HepG2 (cell line): Measurements from ENCODE around the gene HRH3. TPM values are rescaled to one million over a fixed set of nuclear protein-coding genes. Genes with fewer than 3 reads are reported as not detected.

Source experiments
- BCL6 ChIP-seq: IDR thresholded peaks from 2 replicates; pipeline ENCODE4 v1.6.1; 2016; ENCODE audit warnings: missing genetic modification reagents, missing compliant biosample characterization
- BRCA1 ChIP-seq: sonication (generic); formaldehyde crosslinking; IDR thresholded peaks from 2 replicates; pipeline ENCODE4 v1.4.0; 2020; ENCODE audit warnings: missing genetic modification reagents
- MIER3 ChIP-seq: IDR thresholded peaks from 2 replicates; pipeline ENCODE4 v1.6.1; 2016; ENCODE audit warnings: missing compliant biosample characterization, borderline replicate concordance
- NFKBIZ ChIP-seq: IDR thresholded peaks from 2 replicates; pipeline ENCODE4 v1.6.1; 2018; ENCODE audit warnings: missing genetic modification reagents, missing compliant biosample characterization
- NFRKB ChIP-seq: fragments of 450-650 bp; IDR thresholded peaks from 2 replicates; pipeline ENCODE4 v1.6.1; 2017
- POLR2A ChIP-seq, 2 experiments: IDR thresholded peaks; 2 replicates each; pipeline ENCODE4 v1.6.1; 2011; ENCODE audit warnings: low read depth in 2 of 2, low read length in 2 of 2, mild to moderate bottlenecking in 1 of 2, moderate library complexity in 1 of 2; ENCODE audit not compliant: insufficient read depth in 1 of 2
- REPIN1 ChIP-seq: sonication (generic); formaldehyde crosslinking; IDR thresholded peaks from 2 replicates; pipeline ENCODE4 v1.8.0; 2022; ENCODE audit warnings: missing genetic modification reagents, low read depth, mild to moderate bottlenecking, borderline replicate concordance
- RNF2 ChIP-seq: fragments of 450-650 bp; conservative IDR thresholded peaks from 2 replicates; pipeline ENCODE4 v1.6.1; 2016; ENCODE audit warnings: low read depth
- SP4 ChIP-seq: sonication (generic); formaldehyde crosslinking; IDR thresholded peaks from 2 replicates; pipeline ENCODE4 v1.8.1; 2023; ENCODE audit warnings: mild to moderate bottlenecking, missing genetic modification reagents
- TAF15 ChIP-seq: fragments of 200-400 bp; formaldehyde crosslinking; IDR thresholded peaks from one replicate; pipeline ENCODE4 v1.6.1; 2018; ENCODE audit warnings: mild to moderate bottlenecking, low read depth, low read length; ENCODE audit not compliant: poor library complexity, severe bottlenecking
- TMF1 ChIP-seq: sonication (generic); formaldehyde crosslinking; IDR thresholded peaks from 2 replicates; pipeline ENCODE4 v1.8.1; 2022; ENCODE audit warnings: low read depth, missing genetic modification reagents
- ZNF10 ChIP-seq: sonication (generic); formaldehyde crosslinking; IDR thresholded peaks from 2 replicates; pipeline ENCODE4 v1.4.0; 2020; ENCODE audit warnings: mild to moderate bottlenecking, low read depth, missing genetic modification reagents, borderline replicate concordance
- ZNF160 ChIP-seq: sonication (generic); formaldehyde crosslinking; IDR thresholded peaks from 2 replicates; pipeline ENCODE4 v1.8.0; 2022; ENCODE audit warnings: mild to moderate bottlenecking, inconsistent platforms, missing genetic modification reagents
- ZNF30 ChIP-seq: sonication (generic); formaldehyde crosslinking; IDR thresholded peaks from 2 replicates; pipeline ENCODE4 v1.5.0; 2020; ENCODE audit warnings: mild to moderate bottlenecking, missing genetic modification reagents
- ZNF713 ChIP-seq: sonication (generic); formaldehyde crosslinking; IDR thresholded peaks from 2 replicates; pipeline ENCODE4 v1.4.0; 2020; ENCODE audit warnings: mild to moderate bottlenecking, missing genetic modification reagents
- ZSCAN22 ChIP-seq: sonication (generic); formaldehyde crosslinking; IDR thresholded peaks from 2 replicates; pipeline ENCODE4 v1.4.0; 2020; ENCODE audit warnings: mild to moderate bottlenecking, missing genetic modification reagents
- polyA plus RNA-seq, 8 experiments: library from polyadenylated mRNA; depleted of rRNA in 3 of 8; stranded (reverse) in 7 of 8; unstranded in 1 of 8; fragments of >200 nt; fragmentation: Illumina TruSeq in 4 of 8; extraction: Trizol in 4 of 8; gene quantifications; 2 replicates each; pipeline versions ENCODE4 v1.2.1 to v1.2.3, GENCODE V29; 2011 to 2016; ENCODE audit warnings: low read depth in 4 of 8, missing spikeins in 1 of 8, mixed read lengths in 1 of 8; ENCODE audit not compliant: insufficient read depth in 1 of 8
- total RNA-seq, 5 experiments: library from RNA; depleted of rRNA; stranded (reverse); fragments of >200 nt; fragmentation: Illumina TruSeq; extraction: Trizol; gene quantifications; 2 replicates each; pipeline ENCODE4 v1.2.3, GENCODE V29; 2016; ENCODE audit warnings: low read depth in 1 of 5
- TF ChIP-seq, protein P1 (sequence below): sonication (generic); formaldehyde crosslinking; IDR thresholded peaks from 2 replicates; pipeline ENCODE4 v1.4.0; 2020; ENCODE audit warnings: mild to moderate bottlenecking, missing genetic modification reagents
- TF ChIP-seq, protein P2 (sequence below): sonication (generic); formaldehyde crosslinking; IDR thresholded peaks from 2 replicates; pipeline ENCODE4 v1.5.1; 2020; ENCODE audit warnings: mild to moderate bottlenecking, moderate library complexity, missing genetic modification reagents
- TF ChIP-seq, protein P3 (sequence below): IDR thresholded peaks from 2 replicates; pipeline ENCODE4 v1.6.1; 2016; ENCODE audit warnings: mild to moderate bottlenecking
- TF ChIP-seq, protein P4 (sequence below): sonication (generic); formaldehyde crosslinking; IDR thresholded peaks from 2 replicates; pipeline ENCODE4 v1.5.0; 2020; ENCODE audit warnings: missing genetic modification reagents
- TF ChIP-seq, protein P5 (sequence below): sonication (generic); formaldehyde crosslinking; IDR thresholded peaks from 2 replicates; pipeline ENCODE4 v1.4.0; 2020; ENCODE audit warnings: mild to moderate bottlenecking, low read depth, missing genetic modification reagents

The HRH3 gene
- total and polyA plus RNA-seq, 2 of the 13 experiments (the other 11 are each of a cell fraction or from before 2014, with no cell fraction given), result 0.18 TPM; not detected in 1

DNA sequence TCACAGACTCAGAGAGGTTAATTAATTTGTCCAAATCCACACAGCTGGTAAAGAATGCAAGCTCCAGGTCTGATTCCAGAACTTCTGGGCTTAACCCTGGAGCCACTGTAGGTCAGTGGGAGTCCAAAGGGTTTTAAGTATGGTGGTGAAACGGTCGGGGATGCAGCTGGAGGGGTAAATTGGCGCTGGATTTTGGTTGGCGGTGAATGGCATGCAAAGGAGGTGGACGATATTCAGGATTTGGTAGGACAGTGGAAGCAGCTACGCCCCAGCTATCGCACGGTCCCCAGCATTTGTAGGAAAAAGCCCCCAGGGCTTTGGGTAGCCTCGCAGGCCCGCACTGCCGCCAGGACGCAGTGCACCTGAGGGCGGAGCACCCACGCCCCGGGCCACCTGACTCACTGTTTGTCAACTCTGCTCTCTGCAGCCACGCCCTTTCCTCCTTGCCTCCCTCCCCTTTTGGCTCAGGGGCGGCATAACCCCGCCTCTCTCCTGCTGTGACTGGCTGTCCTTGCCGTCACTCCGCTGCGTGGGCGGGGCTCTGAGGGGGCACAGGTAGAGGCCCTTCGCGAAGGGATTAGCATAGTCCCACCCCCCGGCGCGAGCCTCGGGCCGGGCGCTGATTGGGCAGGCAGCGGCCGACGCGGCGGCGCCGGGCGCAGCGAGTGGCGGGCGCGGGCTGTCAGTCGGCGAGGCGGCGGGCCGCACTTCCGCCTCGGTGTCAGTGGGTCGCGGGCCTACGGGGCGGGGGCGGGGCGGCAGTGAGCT lies 17.9 kb upstream of the HRH3 start, which contains the start of gene OSBPL2 (continued):
- TF ChIP-seq, protein P1, sequence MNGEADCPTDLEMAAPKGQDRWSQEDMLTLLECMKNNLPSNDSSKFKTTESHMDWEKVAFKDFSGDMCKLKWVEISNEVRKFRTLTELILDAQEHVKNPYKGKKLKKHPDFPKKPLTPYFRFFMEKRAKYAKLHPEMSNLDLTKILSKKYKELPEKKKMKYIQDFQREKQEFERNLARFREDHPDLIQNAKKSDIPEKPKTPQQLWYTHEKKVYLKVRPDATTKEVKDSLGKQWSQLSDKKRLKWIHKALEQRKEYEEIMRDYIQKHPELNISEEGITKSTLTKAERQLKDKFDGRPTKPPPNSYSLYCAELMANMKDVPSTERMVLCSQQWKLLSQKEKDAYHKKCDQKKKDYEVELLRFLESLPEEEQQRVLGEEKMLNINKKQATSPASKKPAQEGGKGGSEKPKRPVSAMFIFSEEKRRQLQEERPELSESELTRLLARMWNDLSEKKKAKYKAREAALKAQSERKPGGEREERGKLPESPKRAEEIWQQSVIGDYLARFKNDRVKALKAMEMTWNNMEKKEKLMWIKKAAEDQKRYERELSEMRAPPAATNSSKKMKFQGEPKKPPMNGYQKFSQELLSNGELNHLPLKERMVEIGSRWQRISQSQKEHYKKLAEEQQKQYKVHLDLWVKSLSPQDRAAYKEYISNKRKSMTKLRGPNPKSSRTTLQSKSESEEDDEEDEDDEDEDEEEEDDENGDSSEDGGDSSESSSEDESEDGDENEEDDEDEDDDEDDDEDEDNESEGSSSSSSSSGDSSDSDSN, result peak; percentile 13; the same call in 1 of the 2 replicates
- TF ChIP-seq SP4 (CRISPR knock-in tag) (peak; percentile 100), REPIN1 (CRISPR knock-in tag) (peak; percentile 43; the same call in 1 of the 2 replicates), TAF15 (peak; percentile 69), ZNF160 (CRISPR knock-in tag) (0 out of 2 replicates have a peak, but pooled peaks have one; percentile 59), MIER3 (CRISPR knock-in tag) (peak; percentile 80; the same call in 1 of the 2 replicates), ZNF10 (CRISPR knock-in tag) (no peak), NFRKB (no peak), TMF1 (CRISPR knock-in tag) (peak; percentile 51; the same call in 1 of the 2 replicates), POLR2A (IDR thresholded peaks at IDR 0.05; ENCODE audit: insufficient read depth in 1 of 2, low read depth in 2 of 2, low read length in 2 of 2) (peak in 1 of 2 experiments; percentile 44; a peak in 2 of 4 replicates), RNF2 (0 out of 2 replicates have a peak, but pooled peaks have one; percentile 54), BRCA1 (CRISPR knock-in tag) (0 out of 2 replicates have a peak, but pooled peaks have one; percentile 80), BCL6 (CRISPR knock-in tag) (peak; percentile 47; the same call in 1 of the 2 replicates), ZSCAN22 (CRISPR knock-in tag) (no peak), ZNF30 (no peak), NFKBIZ (CRISPR knock-in tag) (peak; percentile 65; the same call in 1 of the 2 replicates), ZNF713 (CRISPR knock-in tag) (no peak)
- TF ChIP-seq, protein P2, sequence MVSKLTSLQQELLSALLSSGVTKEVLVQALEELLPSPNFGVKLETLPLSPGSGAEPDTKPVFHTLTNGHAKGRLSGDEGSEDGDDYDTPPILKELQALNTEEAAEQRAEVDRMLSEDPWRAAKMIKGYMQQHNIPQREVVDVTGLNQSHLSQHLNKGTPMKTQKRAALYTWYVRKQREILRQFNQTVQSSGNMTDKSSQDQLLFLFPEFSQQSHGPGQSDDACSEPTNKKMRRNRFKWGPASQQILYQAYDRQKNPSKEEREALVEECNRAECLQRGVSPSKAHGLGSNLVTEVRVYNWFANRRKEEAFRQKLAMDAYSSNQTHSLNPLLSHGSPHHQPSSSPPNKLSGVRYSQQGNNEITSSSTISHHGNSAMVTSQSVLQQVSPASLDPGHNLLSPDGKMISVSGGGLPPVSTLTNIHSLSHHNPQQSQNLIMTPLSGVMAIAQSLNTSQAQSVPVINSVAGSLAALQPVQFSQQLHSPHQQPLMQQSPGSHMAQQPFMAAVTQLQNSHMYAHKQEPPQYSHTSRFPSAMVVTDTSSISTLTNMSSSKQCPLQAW, result no peak; the same call in 1 of the 2 replicates
- TF ChIP-seq, protein P3, sequence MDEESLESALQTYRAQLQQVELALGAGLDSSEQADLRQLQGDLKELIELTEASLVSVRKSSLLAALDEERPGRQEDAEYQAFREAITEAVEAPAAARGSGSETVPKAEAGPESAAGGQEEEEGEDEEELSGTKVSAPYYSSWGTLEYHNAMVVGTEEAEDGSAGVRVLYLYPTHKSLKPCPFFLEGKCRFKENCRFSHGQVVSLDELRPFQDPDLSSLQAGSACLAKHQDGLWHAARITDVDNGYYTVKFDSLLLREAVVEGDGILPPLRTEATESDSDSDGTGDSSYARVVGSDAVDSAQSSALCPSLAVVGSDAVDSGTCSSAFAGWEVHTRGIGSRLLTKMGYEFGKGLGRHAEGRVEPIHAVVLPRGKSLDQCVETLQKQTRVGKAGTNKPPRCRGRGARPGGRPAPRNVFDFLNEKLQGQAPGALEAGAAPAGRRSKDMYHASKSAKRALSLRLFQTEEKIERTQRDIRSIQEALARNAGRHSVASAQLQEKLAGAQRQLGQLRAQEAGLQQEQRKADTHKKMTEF (CRISPR knock-in tag), result peak; percentile 58
- TF ChIP-seq, protein P4, sequence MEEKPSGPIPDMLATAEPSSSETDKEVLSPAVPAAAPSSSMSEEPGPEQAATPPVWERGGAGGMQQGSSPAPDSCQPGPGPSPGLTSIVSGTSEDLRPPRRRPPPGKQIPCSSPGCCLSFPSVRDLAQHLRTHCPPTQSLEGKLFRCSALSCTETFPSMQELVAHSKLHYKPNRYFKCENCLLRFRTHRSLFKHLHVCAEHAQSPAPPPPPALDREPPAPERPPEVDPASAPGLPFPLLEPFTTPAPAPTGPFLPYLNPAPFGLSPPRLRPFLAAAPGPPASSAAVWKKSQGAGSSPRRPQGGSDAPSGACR (CRISPR knock-in tag), result peak; percentile 96
- TF ChIP-seq, protein P5, sequence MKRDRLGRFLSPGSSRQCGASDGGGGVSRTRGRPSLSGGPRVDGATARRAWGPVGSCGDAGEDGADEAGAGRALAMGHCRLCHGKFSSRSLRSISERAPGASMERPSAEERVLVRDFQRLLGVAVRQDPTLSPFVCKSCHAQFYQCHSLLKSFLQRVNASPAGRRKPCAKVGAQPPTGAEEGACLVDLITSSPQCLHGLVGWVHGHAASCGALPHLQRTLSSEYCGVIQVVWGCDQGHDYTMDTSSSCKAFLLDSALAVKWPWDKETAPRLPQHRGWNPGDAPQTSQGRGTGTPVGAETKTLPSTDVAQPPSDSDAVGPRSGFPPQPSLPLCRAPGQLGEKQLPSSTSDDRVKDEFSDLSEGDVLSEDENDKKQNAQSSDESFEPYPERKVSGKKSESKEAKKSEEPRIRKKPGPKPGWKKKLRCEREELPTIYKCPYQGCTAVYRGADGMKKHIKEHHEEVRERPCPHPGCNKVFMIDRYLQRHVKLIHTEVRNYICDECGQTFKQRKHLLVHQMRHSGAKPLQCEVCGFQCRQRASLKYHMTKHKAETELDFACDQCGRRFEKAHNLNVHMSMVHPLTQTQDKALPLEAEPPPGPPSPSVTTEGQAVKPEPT, result peak; percentile 76; the same call in 1 of the 2 replicates
